ENCODE data around the gene GNA12. TPM values are rescaled to one million over a fixed set of nuclear protein-coding genes. Genes with fewer than 3 reads are reported as not detected.

The GNA12 gene
- total RNA-seq, 1 donor from 2014 or later: 29.5 TPM

GRCh38 chr7:2810682-2811415 lies 33.3 kb downstream of the GNA12 start:
- H3K9me3 ChIP-seq: no peaks in the 10 kb centered on the region
- TF ChIP-seq POLR2A (IDR thresholded peaks at IDR 0.05) (no peak), POLR2AphosphoS5 (IDR thresholded peaks at IDR 0.05; ENCODE audit: insufficient read depth in 1 of 2, low read depth in 1 of 2) (no peak), CTCF (IDR thresholded peaks at IDR 0.05) (no peak)
- no peak overlapping the region for H3K4me3 ChIP-seq
- peaks cover 60% of the 10 kb centered on the region for H3K4me1 ChIP-seq
- H3K36me3 ChIP-seq: no peaks in the 10 kb centered on the region
- peak overlapping the region; percentile 84 for H3K27ac ChIP-seq
- DNase-seq (ENCODE audit: extremely low spot score in 2 of 2): no peak
- no peaks in the 10 kb centered on the region for H3K27me3 ChIP-seq
- intact Hi-C loops (cut with DNase I): no loop called here

DNA sequence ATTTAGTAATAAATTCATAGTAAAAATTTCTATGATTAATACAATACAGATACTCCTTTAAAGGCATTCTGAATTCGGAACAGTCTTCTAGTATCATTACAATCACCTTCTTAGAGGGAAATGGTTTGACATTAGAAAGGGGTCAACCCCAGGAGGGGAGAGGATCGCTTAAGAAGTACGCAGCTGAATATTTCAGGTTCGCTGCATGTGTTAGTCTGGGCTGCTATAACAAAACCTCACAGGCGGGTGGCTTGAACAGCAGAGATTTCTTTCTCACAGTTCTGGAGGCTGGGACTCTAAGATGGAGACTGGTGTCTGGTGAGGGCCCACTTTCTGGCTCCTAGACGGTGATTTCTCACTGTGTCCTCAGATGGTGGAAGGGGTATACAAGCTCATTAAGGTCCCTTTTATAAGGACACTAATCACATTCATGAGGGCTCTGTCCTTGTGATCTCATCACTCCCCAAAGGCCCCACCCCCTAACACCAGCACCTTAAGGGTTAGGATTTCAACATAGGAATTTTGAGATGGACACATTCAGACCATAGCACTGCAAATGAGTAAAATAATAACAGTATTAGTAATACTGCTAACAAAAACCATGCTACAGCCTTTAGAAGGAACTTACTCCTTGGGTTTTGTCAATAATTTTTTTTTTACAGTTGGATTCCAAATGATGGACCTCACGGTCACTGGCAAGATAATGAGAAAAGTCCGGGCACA lies 34.0 kb downstream of the GNA12 start:
- Histone ChIP-seq H3K4me3 (no peak overlapping the region), H3K27ac (no peak overlapping the region), H3K4me1 (peaks cover 53% of the 10 kb centered on the region), H3K9me3 (no peaks in the 10 kb centered on the region), H3K27me3 (no peaks in the 10 kb centered on the region), H3K36me3 (no peaks in the 10 kb centered on the region)
- intact Hi-C loops (cut with DNase I): no loop called here
- no peak for DNase-seq (ENCODE audit: extremely low spot score in 2 of 2)
- no peak for TF ChIP-seq POLR2A (IDR thresholded peaks at IDR 0.05)
- TF ChIP-seq CTCF (IDR thresholded peaks at IDR 0.05): no peak
- no peak for TF ChIP-seq POLR2AphosphoS5 (IDR thresholded peaks at IDR 0.05; ENCODE audit: insufficient read depth in 1 of 2, low read depth in 1 of 2)

DNA sequence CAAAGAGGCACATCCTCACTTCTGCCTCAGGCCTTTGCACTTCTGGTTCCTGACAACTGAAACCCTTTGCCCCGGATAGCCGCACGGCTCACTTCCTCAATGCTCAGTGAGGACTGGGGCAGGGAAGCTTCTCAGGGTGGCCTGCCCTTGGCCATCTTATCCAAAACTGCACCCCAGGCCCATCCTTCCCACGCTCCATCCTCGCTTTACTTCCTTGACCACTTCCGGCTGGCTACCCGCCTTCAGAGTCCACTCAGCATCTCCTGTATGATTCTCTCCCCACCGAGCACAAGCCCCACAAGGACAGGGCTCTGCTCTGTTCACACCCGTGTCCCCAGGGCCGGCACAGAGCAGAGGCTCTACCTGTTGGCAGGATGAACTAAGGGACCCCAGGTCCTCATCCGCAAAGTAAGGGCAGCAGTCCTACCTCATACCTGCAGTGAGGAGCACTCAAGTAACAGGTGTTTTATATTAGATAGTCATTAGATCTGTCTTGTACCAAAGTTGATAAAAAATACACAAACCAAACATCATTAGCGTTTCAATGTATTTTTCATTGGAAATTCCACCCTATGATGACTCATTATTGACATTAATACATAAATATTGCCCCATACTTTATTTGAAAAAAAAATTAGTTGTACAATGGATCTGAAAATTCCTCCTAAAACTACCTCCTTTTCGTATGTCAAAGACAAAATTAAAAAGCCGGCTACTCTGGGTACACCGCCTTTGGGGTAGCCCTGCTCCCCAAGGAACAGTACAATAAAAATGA lies 35.0 kb downstream of the GNA12 start:
- no peaks in the 10 kb centered on the region for H3K36me3 ChIP-seq
- no peak for DNase-seq (ENCODE audit: extremely low spot score in 2 of 2)
- no peaks in the 10 kb centered on the region for H3K27me3 ChIP-seq
- no peak overlapping the region for H3K27ac ChIP-seq
- H3K4me3 ChIP-seq: no peak overlapping the region
- intact Hi-C loops (cut with DNase I): no loop called here
- peaks cover 44% of the 10 kb centered on the region for H3K4me1 ChIP-seq
- no peaks in the 10 kb centered on the region for H3K9me3 ChIP-seq
- TF ChIP-seq CTCF (IDR thresholded peaks at IDR 0.05): no peak
- TF ChIP-seq POLR2AphosphoS5 (IDR thresholded peaks at IDR 0.05; ENCODE audit: insufficient read depth in 1 of 2, low read depth in 1 of 2): no peak
- TF ChIP-seq POLR2A (IDR thresholded peaks at IDR 0.05): no peak

DNA sequence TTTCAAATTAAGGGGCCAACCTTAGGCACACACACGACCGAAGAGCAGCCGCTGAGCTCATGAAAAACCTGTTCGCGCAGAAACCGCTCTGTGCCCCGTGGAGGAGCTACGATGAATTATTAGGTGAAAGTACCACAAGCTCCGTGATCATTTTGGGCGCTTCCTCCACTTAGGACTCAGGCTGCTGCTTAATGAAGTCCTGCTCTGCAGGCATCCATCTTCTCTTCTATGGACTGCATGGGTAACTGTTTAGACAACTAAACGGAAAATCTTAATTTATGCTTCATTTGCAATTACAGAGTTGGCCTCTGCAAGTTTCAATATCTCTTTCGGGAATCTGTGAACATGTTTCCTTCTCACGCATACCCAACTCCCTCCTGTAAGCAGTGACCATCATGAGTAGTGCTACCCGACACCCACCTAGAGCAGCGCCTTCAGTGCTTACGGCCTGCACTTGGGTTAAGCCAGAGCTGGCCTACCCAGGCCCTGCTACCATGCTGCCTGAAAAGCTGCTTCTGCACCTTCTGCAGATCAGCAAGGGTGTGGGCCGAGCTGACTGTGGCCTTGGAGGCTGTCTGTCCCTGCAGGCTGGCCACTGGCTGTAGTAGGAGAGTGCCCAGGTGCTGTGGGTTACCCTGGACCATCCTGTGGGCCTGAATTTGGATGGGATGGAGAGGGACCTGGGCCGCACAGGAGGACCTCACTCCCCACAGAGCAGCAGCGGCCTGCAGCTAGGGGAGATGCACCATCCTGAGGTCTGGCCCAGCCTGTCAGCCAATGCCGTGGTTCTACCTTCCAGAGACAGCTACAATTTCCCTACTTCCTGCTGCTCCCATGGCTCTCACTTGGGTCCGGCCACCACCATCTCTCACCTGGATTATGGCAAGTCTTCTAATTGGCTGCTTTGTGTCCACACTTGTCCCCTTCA lies 36.0 kb downstream of the GNA12 start:
- no peak for DNase-seq (ENCODE audit: extremely low spot score in 2 of 2)
- Histone ChIP-seq H3K27me3 (no peaks in the 10 kb centered on the region), H3K9me3 (no peaks in the 10 kb centered on the region), H3K4me1 (peaks cover 46% of the 10 kb centered on the region), H3K36me3 (no peaks in the 10 kb centered on the region), H3K4me3 (no peak overlapping the region), H3K27ac (no peak overlapping the region)
- TF ChIP-seq POLR2A (IDR thresholded peaks at IDR 0.05) (no peak), CTCF (IDR thresholded peaks at IDR 0.05) (no peak), POLR2AphosphoS5 (IDR thresholded peaks at IDR 0.05; ENCODE audit: insufficient read depth in 1 of 2, low read depth in 1 of 2) (no peak)
- intact Hi-C loops (cut with DNase I): no loop called here

Data from vagina (tissue), 2 donors.